ENCODE results near the gene PCDH7.

The PCDH7 gene, protein sequence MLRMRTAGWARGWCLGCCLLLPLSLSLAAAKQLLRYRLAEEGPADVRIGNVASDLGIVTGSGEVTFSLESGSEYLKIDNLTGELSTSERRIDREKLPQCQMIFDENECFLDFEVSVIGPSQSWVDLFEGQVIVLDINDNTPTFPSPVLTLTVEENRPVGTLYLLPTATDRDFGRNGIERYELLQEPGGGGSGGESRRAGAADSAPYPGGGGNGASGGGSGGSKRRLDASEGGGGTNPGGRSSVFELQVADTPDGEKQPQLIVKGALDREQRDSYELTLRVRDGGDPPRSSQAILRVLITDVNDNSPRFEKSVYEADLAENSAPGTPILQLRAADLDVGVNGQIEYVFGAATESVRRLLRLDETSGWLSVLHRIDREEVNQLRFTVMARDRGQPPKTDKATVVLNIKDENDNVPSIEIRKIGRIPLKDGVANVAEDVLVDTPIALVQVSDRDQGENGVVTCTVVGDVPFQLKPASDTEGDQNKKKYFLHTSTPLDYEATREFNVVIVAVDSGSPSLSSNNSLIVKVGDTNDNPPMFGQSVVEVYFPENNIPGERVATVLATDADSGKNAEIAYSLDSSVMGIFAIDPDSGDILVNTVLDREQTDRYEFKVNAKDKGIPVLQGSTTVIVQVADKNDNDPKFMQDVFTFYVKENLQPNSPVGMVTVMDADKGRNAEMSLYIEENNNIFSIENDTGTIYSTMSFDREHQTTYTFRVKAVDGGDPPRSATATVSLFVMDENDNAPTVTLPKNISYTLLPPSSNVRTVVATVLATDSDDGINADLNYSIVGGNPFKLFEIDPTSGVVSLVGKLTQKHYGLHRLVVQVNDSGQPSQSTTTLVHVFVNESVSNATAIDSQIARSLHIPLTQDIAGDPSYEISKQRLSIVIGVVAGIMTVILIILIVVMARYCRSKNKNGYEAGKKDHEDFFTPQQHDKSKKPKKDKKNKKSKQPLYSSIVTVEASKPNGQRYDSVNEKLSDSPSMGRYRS (N-terminal part only)

GRCh38 chr4:30720021-30720660 lies at the start of gene PCDH7:
TSS of gene PCDH7 (plus strand) at chr4:30720369. CDS start at chr4:30721423, 1,054 bp downstream.
- no peak for DNase-seq (ENCODE audit: low read depth in 2 of 2, low spot score in 1 of 2)

DNA sequence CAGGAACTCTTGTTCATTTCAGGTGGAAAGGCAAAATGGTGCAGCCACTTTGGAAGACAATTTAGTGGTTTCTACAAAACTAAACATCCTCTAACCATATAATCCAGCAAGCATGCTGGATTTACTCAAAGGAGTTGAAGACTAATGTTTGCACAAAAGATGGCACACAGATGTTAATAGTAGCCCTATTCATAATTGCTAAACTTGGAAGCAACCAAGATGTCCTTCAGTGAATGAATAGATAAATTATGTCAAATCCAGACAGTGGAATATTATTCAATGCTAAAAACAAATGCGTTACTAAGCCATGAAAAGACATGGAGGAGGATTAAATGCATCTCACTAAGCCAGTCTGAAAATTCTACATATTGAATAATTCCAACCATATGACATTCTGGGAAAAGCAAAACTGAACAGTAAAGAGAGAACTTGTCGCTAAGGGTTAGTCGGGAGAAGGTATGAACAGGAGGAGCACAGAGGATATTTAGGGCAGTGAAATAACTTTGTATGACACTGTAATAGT lies 48.2 kb upstream of the PCDH7 start:
- no peak for DNase-seq (ENCODE audit: low read depth in 2 of 2, low spot score in 1 of 2)

GRCh38 chr4:30696191-30696590 lies 24.0 kb upstream of the PCDH7 start:
- no peak for DNase-seq (ENCODE audit: low read depth in 2 of 2, low spot score in 1 of 2)

GRCh38 chr4:30714408-30715031 lies 5.6 kb upstream of the PCDH7 start:
- DNase-seq (ENCODE audit: low read depth in 2 of 2, low spot score in 1 of 2): no peak

DNA sequence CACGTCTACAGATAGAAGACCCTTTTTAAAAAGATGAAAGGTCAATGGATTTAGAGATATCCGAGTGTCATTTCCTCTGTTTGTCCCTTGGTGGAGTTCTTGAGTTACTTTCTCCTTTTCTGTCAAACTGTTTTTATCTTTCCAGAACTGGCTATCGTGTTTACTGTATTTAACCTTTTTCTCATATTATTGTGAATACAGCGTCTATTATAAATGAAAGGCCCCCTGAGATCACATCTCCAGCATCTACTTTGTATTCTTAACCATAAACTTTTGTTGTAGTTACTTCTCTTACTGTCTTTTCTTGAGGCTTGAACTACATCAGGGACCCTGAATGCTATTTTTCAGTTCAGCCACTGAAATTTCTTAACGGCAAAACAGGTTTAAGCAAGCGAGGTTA lies 4.0 kb upstream of the PCDH7 start:
- no peak for DNase-seq (ENCODE audit: low read depth in 2 of 2, low spot score in 1 of 2)

- no peak for DNase-seq (ENCODE audit: low read depth in 2 of 2, low spot score in 1 of 2)
Measured at GRCh38 chr4:30716681-30717207, 3.4 kb upstream of the PCDH7 start.

GRCh38 chr4:30717208-30718020 lies 2.8 kb upstream of the PCDH7 start:
- no peak for DNase-seq (ENCODE audit: low read depth in 2 of 2, low spot score in 1 of 2)

DNA sequence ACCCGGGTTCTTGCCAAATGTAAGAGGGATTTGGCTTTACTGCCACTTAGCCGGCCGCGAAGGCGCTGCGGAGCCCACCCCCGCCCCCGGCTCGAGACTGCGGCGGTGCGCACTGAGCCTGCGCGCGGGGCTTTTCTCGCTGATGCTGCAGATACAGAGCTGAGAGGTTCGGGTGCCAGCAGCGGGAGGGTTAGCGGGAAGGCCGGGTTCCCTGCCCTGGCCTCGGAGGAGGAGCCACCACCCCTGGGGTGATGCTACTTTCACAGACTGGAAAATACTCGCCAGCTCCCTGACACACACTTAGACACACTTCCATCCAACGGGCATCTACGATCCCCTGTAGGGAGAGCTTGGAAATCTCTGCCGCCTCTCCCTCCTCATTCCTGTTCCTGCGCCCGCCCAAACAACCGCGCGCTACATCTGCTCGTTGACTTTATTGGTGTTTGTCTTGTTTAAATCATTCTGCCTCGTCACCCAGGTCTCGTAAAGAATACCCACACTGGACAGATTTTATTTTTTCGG lies 2.1 kb upstream of the PCDH7 start:
- no peak for DNase-seq (ENCODE audit: low read depth in 2 of 2, low spot score in 1 of 2)

DNA sequence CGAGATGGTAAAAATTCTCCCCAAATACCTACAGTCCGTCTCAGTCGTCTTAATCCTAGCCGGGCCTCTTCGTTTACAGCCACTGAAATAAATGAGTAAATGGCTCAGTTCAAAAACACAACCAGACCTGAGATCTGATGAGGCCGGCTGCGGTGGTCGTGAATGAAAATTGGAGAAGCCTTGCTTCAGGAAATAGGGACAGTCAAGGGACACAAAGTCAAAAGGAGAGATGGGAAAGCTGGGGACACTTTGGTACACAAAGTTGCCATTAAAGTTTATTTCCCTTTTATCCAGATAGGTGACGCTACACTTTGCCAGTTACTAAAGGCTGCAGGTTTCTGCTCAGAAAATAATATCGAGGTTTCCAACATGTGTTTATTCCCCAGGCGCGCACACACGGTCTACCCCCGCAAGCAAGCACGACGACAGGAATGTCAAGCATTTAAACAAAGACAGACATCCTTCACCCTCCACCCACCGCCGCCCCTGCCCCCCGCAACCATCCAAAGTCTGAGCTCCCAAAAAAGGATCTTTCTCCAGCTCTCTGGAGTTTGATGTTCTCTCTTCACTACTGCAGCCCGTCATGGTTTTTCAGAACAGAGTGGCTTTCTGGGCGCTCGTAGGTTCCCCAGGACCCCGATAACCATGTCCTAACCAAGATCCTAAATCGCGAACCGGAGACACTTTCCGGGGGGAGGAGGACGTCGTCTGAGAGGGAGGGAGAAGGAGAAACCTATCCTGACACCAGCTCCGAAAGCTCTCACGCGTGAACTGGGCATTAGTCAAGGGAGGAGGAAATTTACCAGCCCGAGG lies 1.3 kb upstream of the PCDH7 start:
- no peak for DNase-seq (ENCODE audit: low read depth in 2 of 2, low spot score in 1 of 2)

DNA sequence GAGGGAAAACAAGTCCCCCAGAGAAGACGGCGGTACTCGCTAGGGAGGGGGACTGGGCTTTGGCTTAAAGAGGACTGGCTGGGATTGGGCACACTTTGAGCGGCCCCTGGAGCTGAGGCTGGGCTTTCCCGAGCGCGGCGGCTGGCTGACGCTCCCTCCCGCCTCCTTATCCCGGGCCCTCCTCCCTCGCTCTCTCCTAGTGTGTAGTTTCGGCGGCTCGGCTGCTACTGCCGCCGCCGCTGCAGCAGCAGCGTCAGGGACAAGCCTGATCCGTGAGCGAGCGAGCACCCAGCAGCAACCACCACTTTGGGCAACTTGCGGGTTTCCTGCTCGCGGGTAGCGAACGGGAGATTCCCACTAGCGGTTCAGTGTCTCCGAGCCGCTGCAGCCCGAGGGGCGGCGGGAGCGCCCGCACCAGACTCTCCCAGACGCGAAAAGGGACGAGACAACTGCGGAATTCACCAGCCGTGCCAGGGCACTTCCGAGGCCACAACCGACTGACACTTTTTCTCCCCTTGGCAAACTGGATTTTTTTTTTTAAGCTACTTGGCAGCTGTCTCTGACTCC lies 632 bp upstream of the PCDH7 start:
- no peak for DNase-seq (ENCODE audit: low read depth in 2 of 2, low spot score in 1 of 2)

GRCh38 chr4:30720661-30721184 lies 554 bp downstream of the PCDH7 start:
- no peak for DNase-seq (ENCODE audit: low read depth in 2 of 2, low spot score in 1 of 2)

DNA sequence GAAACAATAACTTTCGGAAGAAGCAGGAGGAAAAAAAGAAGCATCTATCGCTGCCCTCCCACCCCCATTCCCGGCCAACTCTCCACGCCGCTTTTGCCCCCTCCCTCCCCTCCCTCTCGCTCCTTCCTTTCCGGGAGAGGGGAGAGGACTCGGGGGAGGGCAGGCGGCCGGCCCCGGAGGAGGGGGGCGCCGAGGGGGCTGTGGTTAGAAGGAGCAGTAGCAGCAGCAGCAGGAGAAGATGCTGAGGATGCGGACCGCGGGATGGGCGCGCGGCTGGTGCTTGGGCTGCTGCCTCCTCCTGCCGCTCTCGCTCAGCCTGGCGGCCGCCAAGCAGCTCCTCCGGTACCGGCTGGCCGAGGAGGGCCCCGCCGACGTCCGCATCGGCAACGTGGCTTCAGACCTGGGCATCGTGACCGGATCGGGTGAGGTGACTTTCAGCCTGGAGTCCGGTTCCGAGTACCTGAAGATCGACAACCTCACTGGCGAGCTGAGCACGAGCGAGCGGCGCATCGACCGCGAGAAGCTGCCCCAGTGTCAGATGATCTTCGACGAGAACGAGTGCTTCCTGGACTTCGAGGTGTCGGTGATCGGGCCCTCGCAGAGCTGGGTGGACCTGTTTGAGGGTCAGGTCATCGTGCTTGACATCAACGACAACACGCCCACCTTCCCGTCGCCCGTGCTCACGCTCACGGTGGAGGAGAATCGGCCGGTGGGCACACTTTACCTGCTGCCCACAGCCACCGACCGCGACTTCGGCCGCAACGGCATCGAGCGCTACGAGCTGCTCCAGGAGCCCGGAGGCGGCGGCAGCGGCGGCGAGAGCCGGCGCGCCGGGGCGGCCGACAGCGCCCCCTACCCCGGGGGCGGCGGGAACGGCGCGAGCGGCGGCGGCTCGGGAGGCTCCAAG lies 1.3 kb downstream of the PCDH7 start:
- DNase-seq (ENCODE audit: low read depth in 2 of 2, low spot score in 1 of 2): no peak

- DNase-seq (ENCODE audit: low read depth in 2 of 2, low spot score in 1 of 2): no peak
Measured at GRCh38 chr4:30722092-30722358, 1.9 kb downstream of the PCDH7 start.

DNA sequence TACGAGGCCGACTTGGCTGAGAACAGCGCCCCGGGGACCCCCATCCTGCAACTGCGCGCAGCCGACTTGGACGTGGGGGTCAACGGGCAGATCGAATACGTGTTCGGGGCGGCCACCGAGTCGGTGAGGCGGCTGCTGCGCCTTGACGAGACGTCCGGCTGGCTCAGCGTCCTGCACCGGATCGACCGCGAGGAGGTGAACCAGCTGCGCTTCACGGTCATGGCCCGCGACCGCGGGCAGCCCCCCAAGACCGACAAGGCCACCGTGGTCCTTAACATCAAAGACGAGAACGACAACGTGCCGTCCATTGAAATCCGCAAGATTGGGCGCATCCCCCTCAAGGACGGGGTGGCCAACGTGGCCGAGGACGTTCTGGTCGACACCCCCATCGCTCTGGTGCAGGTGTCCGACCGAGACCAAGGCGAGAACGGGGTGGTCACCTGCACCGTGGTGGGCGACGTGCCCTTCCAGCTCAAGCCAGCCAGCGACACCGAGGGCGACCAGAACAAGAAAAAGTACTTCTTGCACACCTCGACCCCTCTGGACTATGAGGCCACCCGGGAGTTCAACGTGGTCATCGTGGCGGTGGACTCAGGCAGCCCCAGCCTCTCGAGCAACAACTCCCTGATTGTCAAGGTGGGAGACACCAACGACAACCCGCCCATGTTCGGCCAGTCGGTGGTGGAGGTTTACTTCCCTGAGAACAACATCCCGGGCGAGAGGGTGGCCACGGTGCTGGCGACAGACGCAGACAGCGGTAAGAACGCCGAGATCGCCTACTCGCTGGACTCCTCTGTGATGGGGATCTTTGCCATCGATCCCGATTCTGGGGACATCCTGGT lies 2.4 kb downstream of the PCDH7 start:
- no peak for DNase-seq (ENCODE audit: low read depth in 2 of 2, low spot score in 1 of 2)

DNA sequence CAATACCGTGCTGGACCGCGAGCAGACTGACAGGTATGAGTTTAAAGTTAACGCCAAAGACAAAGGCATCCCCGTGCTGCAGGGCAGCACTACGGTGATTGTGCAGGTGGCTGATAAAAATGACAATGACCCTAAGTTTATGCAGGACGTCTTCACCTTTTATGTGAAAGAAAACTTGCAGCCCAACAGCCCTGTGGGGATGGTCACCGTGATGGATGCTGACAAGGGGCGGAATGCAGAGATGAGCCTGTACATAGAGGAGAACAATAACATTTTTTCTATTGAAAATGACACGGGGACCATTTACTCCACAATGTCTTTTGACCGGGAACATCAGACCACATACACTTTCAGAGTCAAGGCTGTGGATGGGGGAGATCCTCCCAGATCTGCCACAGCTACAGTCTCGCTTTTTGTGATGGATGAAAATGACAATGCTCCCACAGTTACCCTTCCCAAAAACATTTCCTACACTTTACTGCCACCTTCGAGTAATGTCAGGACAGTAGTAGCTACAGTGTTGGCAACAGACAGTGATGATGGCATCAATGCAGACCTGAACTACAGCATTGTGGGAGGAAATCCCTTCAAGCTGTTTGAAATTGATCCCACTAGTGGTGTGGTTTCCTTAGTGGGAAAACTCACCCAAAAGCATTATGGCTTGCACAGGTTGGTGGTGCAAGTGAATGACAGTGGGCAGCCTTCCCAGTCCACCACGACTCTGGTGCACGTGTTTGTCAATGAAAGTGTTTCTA lies 3.2 kb downstream of the PCDH7 start:
- no peak for DNase-seq (ENCODE audit: low read depth in 2 of 2, low spot score in 1 of 2)

DNA sequence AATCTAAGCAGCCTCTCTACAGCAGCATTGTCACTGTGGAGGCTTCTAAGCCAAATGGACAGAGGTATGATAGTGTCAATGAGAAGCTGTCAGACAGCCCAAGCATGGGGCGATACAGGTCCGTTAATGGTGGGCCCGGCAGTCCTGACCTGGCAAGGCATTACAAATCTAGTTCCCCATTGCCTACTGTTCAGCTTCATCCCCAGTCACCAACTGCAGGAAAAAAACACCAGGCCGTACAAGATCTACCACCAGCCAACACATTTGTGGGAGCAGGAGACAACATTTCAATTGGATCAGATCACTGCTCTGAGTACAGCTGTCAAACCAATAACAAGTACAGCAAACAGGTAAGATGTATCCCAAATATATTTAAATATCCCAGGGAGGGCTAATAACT lies 4.1 kb downstream of the PCDH7 start:
- DNase-seq (ENCODE audit: low read depth in 2 of 2, low spot score in 1 of 2): no peak

Data from stimulated activated CD8-positive, alpha-beta memory T cell treated with anti-CD3 and anti-CD28 coated beads, Interleukin-4, amount 100 ng/mL, for 4 hours (primary cell).